ENCODE results near the gene CD37. TPM values are rescaled to one million over a fixed set of nuclear protein-coding genes. Genes with fewer than 3 reads are reported as not detected.
"Not testable (repeated sequence)": the region's sequence is repeated elsewhere in the genome, so short reads cannot be mapped to it uniquely, and the experiment has no call there.

CD37 gene
- 5.9 TPM for polyA plus RNA-seq
- long read RNA-seq, donor 1, partial matches to known transcripts: 0 of 2 reads
- long read RNA-seq, donor 1, other reads (novel, unspliced or antisense): 0 of 2 reads
- long read RNA-seq, donor 2, partial matches to known transcripts: 0 of 1 reads
- long read RNA-seq, donor 2, other reads (novel, unspliced or antisense): 0 of 1 reads
- long read RNA-seq, donor 3, partial matches to known transcripts: 6 of 9 reads
- long read RNA-seq, donor 3, other reads (novel, unspliced or antisense): 0 of 9 reads
- long read RNA-seq, donor 4: 0 reads
- long read RNA-seq, donor 5, partial matches to known transcripts: 0 of 1 reads
- long read RNA-seq, donor 5, other reads (novel, unspliced or antisense): 0 of 1 reads
- long read RNA-seq, donor 6, partial matches to known transcripts: 0 of 4 reads
- long read RNA-seq, donor 6, other reads (novel, unspliced or antisense): 0 of 4 reads
- long read RNA-seq, donor 7, partial matches to known transcripts: 0 of 2 reads
- long read RNA-seq, donor 7, other reads (novel, unspliced or antisense): 0 of 2 reads
- long read RNA-seq, donor 8, partial matches to known transcripts: 30 of 33 reads
- long read RNA-seq, donor 8, other reads (novel, unspliced or antisense): 0 of 33 reads
- long read RNA-seq, donor 9, partial matches to known transcripts: 17 of 22 reads
- long read RNA-seq, donor 9, other reads (novel, unspliced or antisense): 0 of 22 reads
- long read RNA-seq, donor 10, partial matches to known transcripts: 6 of 7 reads
- long read RNA-seq, donor 10, other reads (novel, unspliced or antisense): 0 of 7 reads
- long read RNA-seq, donor 11, partial matches to known transcripts: 0 of 3 reads
- long read RNA-seq, donor 11, other reads (novel, unspliced or antisense): 0 of 3 reads

- DNase-seq: no peak
- peaks cover 10% of the 10 kb centered on the region for H3K9me3 ChIP-seq (ENCODE audit: control insufficient read depth, low read depth, low read length)
- H3K27ac ChIP-seq (ENCODE audit: low read length): no peak within 1 kb of the TSS
- peaks cover 4% of the 10 kb centered on the region for H3K4me1 ChIP-seq (ENCODE audit: control insufficient read depth, insufficient read depth, low read length)
- WGBS (ENCODE audit: insufficient coverage, low lambda C conversion rate): 89% methylated on average over 1 of the region's 13 CpGs
- H3K36me3 ChIP-seq (ENCODE audit: control insufficient read depth, insufficient read depth, low read length): no peaks in the 10 kb centered on the region
- no peak within 1 kb of the TSS for H3K4me3 ChIP-seq (ENCODE audit: low read length)
- H3K27me3 ChIP-seq (ENCODE audit: control insufficient read depth, insufficient read depth, low read length): peaks cover 37% of the 10 kb centered on the region
These were observed at the start of gene CD37 for GRCh38 chr19:49335071-49335783. CD37 (plus strand) TSS chr19:49335406; CDS start chr19:49335541, 135 bp downstream.

- DNase-seq: no peak
These were observed 48.0 kb upstream of the CD37 start for GRCh38 chr19:49287141-49287770.

GRCh38 chr19:49288205-49288604 is 47.0 kb upstream of the CD37 start:
- H3K27ac ChIP-seq (ENCODE audit: low read length); H3K9me3 ChIP-seq (ENCODE audit: control insufficient read depth, low read depth, low read length); H3K36me3 ChIP-seq (ENCODE audit: control insufficient read depth, insufficient read depth, low read length); H3K4me1 ChIP-seq (ENCODE audit: control insufficient read depth, insufficient read depth, low read length); H3K4me3 ChIP-seq (ENCODE audit: low read length); H3K27me3 ChIP-seq (ENCODE audit: control insufficient read depth, insufficient read depth, low read length); DNase-seq: not testable (repeated sequence)
- no CpG with 5 or more reads among the region's 4 CpGs for WGBS (ENCODE audit: insufficient coverage, low lambda C conversion rate)

More at GRCh38 chr19:49287141-49287770, 48.0 kb upstream of the CD37 start:
- no peaks in the 10 kb centered on the region for H3K9me3 ChIP-seq (ENCODE audit: control insufficient read depth, low read depth, low read length)
- no CpG with 5 or more reads among the region's 2 CpGs for whole genome bisulfite sequencing (ENCODE audit: insufficient coverage, low lambda C conversion rate)
- H3K27me3 ChIP-seq (ENCODE audit: control insufficient read depth, insufficient read depth, low read length): no peaks in the 10 kb centered on the region
- H3K4me1 ChIP-seq (ENCODE audit: control insufficient read depth, insufficient read depth, low read length): no peaks in the 10 kb centered on the region
- no peaks in the 10 kb centered on the region for H3K36me3 ChIP-seq (ENCODE audit: control insufficient read depth, insufficient read depth, low read length)
- H3K4me3 ChIP-seq (ENCODE audit: low read length): no peak overlapping the region
- H3K27ac ChIP-seq (ENCODE audit: low read length): no peak overlapping the region

GRCh38 chr19:49289286-49289685 is 45.9 kb upstream of the CD37 start:
- H3K4me3 ChIP-seq (ENCODE audit: low read length); DNase-seq; H3K4me1 ChIP-seq (ENCODE audit: control insufficient read depth, insufficient read depth, low read length); H3K9me3 ChIP-seq (ENCODE audit: control insufficient read depth, low read depth, low read length); H3K27ac ChIP-seq (ENCODE audit: low read length); H3K27me3 ChIP-seq (ENCODE audit: control insufficient read depth, insufficient read depth, low read length); H3K36me3 ChIP-seq (ENCODE audit: control insufficient read depth, insufficient read depth, low read length): not testable (repeated sequence)
- WGBS (ENCODE audit: insufficient coverage, low lambda C conversion rate): 100% methylated on average over 1 of the region's 2 CpGs

GRCh38 chr19:49290517-49290916 is 44.7 kb upstream of the CD37 start:
- Histone ChIP-seq H3K27ac (ENCODE audit: low read length) (no peak overlapping the region), H3K36me3 (ENCODE audit: control insufficient read depth, insufficient read depth, low read length) (no peaks in the 10 kb centered on the region), H3K9me3 (ENCODE audit: control insufficient read depth, low read depth, low read length) (no peaks in the 10 kb centered on the region), H3K4me1 (ENCODE audit: control insufficient read depth, insufficient read depth, low read length) (no peaks in the 10 kb centered on the region), H3K27me3 (ENCODE audit: control insufficient read depth, insufficient read depth, low read length) (peaks cover 4% of the 10 kb centered on the region), H3K4me3 (ENCODE audit: low read length) (no peak overlapping the region)
- DNase-seq: no peak
- no CpG with 5 or more reads among the region's 3 CpGs for WGBS (ENCODE audit: insufficient coverage, low lambda C conversion rate)

- DNase-seq: no peak
- Histone ChIP-seq H3K27ac (ENCODE audit: low read length) (no peak overlapping the region), H3K27me3 (ENCODE audit: control insufficient read depth, insufficient read depth, low read length) (peaks cover 4% of the 10 kb centered on the region), H3K4me1 (ENCODE audit: control insufficient read depth, insufficient read depth, low read length) (no peaks in the 10 kb centered on the region), H3K4me3 (ENCODE audit: low read length) (no peak overlapping the region), H3K9me3 (ENCODE audit: control insufficient read depth, low read depth, low read length) (no peaks in the 10 kb centered on the region), H3K36me3 (ENCODE audit: control insufficient read depth, insufficient read depth, low read length) (no peaks in the 10 kb centered on the region)
- WGBS (ENCODE audit: insufficient coverage, low lambda C conversion rate): no CpG with 5 or more reads among the region's 6 CpGs
These were observed 40.8 kb upstream of the CD37 start for GRCh38 chr19:49294401-49294800.

- DNase-seq: no peak
- no peak overlapping the region for H3K27ac ChIP-seq (ENCODE audit: low read length)
- H3K4me3 ChIP-seq (ENCODE audit: low read length): no peak overlapping the region
- WGBS (ENCODE audit: insufficient coverage, low lambda C conversion rate): 100% methylated on average over 1 of the region's 8 CpGs
- H3K4me1 ChIP-seq (ENCODE audit: control insufficient read depth, insufficient read depth, low read length): no peaks in the 10 kb centered on the region
- H3K36me3 ChIP-seq (ENCODE audit: control insufficient read depth, insufficient read depth, low read length): no peaks in the 10 kb centered on the region
- H3K27me3 ChIP-seq (ENCODE audit: control insufficient read depth, insufficient read depth, low read length): peaks cover 4% of the 10 kb centered on the region
- H3K9me3 ChIP-seq (ENCODE audit: control insufficient read depth, low read depth, low read length): no peaks in the 10 kb centered on the region
These were observed 39.9 kb upstream of the CD37 start for GRCh38 chr19:49295208-49295880.

GRCh38 chr19:49297403-49297802 is 37.8 kb upstream of the CD37 start:
- no peak overlapping the region for H3K27ac ChIP-seq (ENCODE audit: low read length)
- no peak overlapping the region for H3K4me3 ChIP-seq (ENCODE audit: low read length)
- peaks cover 4% of the 10 kb centered on the region for H3K27me3 ChIP-seq (ENCODE audit: control insufficient read depth, insufficient read depth, low read length)
- H3K36me3 ChIP-seq (ENCODE audit: control insufficient read depth, insufficient read depth, low read length): no peaks in the 10 kb centered on the region
- H3K4me1 ChIP-seq (ENCODE audit: control insufficient read depth, insufficient read depth, low read length): no peaks in the 10 kb centered on the region
- DNase-seq: no peak
- H3K9me3 ChIP-seq (ENCODE audit: control insufficient read depth, low read depth, low read length): no peaks in the 10 kb centered on the region
- 89% methylated on average over 1 of the region's 3 CpGs for WGBS (ENCODE audit: insufficient coverage, low lambda C conversion rate)

- not testable (repeated sequence) for H3K4me3 ChIP-seq (ENCODE audit: low read length); H3K27me3 ChIP-seq (ENCODE audit: control insufficient read depth, insufficient read depth, low read length); H3K27ac ChIP-seq (ENCODE audit: low read length); H3K9me3 ChIP-seq (ENCODE audit: control insufficient read depth, low read depth, low read length); H3K36me3 ChIP-seq (ENCODE audit: control insufficient read depth, insufficient read depth, low read length); DNase-seq; H3K4me1 ChIP-seq (ENCODE audit: control insufficient read depth, insufficient read depth, low read length)
- no CpG with 5 or more reads among the region's 3 CpGs for WGBS (ENCODE audit: insufficient coverage, low lambda C conversion rate)
These were observed 36.6 kb upstream of the CD37 start for GRCh38 chr19:49298653-49299052.

All from large intestine (tissue), 12 donors.